ENCODE measurements around the gene PRDM8. TPM values are rescaled to one million over a fixed set of nuclear protein-coding genes. Genes with fewer than 3 reads are reported as not detected.

Gene PRDM8
- total and polyA plus RNA-seq, 2 experiments from 2014 or later, result 1.7 to 4.4 TPM

DNA sequence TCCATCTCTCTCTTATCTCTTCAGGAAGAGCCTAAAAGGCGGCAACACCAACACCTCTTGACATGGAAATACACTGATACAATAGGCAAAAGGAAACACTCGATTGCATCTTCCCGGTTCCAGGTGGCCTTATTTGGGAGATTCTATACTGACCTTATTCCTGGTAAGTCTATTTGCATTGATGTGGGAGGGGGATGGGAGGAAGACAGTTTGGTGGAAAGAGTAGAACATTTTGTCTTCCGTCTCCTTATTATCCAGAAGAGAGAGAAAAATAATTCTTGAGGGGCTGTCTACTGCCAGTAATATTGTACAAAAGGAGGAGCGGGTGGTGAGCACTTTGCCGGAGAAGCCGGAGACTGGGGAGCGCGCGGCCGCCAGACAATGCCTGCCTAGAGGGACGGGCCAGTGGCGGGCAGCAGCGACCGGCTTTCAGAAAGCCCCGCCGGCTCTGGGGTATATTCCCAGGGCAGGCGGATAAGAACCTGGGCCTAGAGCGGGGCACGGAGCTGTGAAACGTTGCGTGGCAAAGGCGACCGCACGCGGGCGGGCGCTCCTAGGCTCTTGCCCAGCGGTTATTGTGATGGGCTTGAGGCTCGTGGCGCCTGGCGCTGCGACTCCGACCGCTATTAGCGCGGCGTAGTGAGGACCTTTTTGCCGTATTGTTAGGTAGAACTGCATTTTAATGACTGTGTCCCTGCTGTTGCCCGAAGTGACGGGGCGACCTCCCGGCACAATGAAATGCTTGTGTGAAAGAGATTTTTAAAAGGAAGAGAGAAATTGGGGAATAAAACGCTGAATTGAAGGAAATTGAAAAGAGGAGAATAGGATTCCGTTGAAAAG, 518 bp downstream of the PRDM8 start:
- Histone ChIP-seq H3K9me3 (ENCODE audit: low read depth) (no peaks in the 10 kb centered on the region), H3K9me2 (ENCODE audit: insufficient read depth) (no peaks in the 10 kb centered on the region), H3F3A (ENCODE audit: insufficient read depth) (peaks cover under 1% of the 10 kb centered on the region; the same call in 1 of the 2 replicates), H3K27me3 (replicated peaks; ENCODE audit: insufficient read depth) (no peaks in the 10 kb centered on the region), H3K9ac (peak overlapping the region; percentile 60), H2AFZ (peak overlapping the region; percentile 70), H3K79me2 (ENCODE audit: insufficient read depth) (no peaks in the 10 kb centered on the region), H3K27ac (no peak overlapping the region), H3K36me3 (ENCODE audit: low read depth) (no peaks in the 10 kb centered on the region), H3K4me3 (peak overlapping the region; percentile 77), H3K4me2 (ENCODE audit: unreplicated experiment) (peak overlapping the region; percentile 92), H4K20me1 (ENCODE audit: insufficient read depth) (no peaks in the 10 kb centered on the region), H3K4me1 (ENCODE audit: insufficient read depth) (peaks cover 10% of the 10 kb centered on the region)
- TF ChIP-seq EZH2phosphoT487 (IDR thresholded peaks at IDR 0.05; ENCODE audit: insufficient read depth, low read depth) (no peak), EZH2 (IDR thresholded peaks at IDR 0.05; ENCODE audit: insufficient read depth, poor library complexity, severe bottlenecking) (no peak)
- peak; percentile 74 for DNase-seq
- WGBS, 2 experiments (ENCODE audit: low coverage in 1 of 2, low lambda C conversion rate in 2 of 2, missing lambda C conversion rate in 2 of 2), result 2 to 3% methylated on average over 43 to 45 of the region's 45 CpGs
- in situ Hi-C loops (cut with MboI), result no loop called here

DNA sequence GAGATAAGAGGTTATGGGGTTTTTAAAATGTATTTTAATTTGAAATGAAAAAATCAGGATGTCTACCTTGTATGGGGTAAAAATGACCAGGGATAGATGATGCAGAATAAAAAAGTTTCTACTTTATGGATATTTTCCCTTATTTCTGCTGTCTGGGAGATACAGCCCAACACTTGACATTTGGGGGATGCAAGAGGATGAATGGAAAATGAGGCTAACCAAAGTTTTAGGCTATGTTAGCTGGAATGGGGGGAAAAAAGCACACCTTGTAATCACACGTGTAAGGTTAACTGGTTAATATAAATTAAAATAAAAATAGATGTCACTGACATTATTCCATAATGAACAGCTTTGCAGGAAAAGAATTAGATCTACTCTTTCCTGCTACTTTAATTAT, 1.1 kb downstream of the PRDM8 start:
- peak overlapping the region; percentile 77 for H3K4me3 ChIP-seq
- peaks cover 5% of the 10 kb centered on the region; the same call in 1 of the 2 replicates for H3K4me1 ChIP-seq (ENCODE audit: insufficient read depth)
- no peaks in the 10 kb centered on the region for H3K36me3 ChIP-seq (ENCODE audit: low read depth)
- TF ChIP-seq EZH2 (IDR thresholded peaks at IDR 0.05; ENCODE audit: insufficient read depth, poor library complexity, severe bottlenecking) (no peak), EZH2phosphoT487 (IDR thresholded peaks at IDR 0.05; ENCODE audit: insufficient read depth, low read depth) (no peak)
- WGBS, 2 experiments (ENCODE audit: low coverage in 1 of 2, low lambda C conversion rate in 2 of 2, missing lambda C conversion rate in 2 of 2), result 92 to 93% methylated on average over 1 of the region's 1 CpG
- peak overlapping the region; percentile 60 for H3K9ac ChIP-seq
- no peak for DNase-seq
- no peaks in the 10 kb centered on the region for H3K9me3 ChIP-seq (ENCODE audit: low read depth)
- in situ Hi-C loops (cut with MboI), result no loop called here
- no peak overlapping the region for H3K27ac ChIP-seq
- no peaks in the 10 kb centered on the region for H4K20me1 ChIP-seq (ENCODE audit: insufficient read depth)
- peak overlapping the region; percentile 70 for H2AFZ ChIP-seq
- H3K4me2 ChIP-seq (ENCODE audit: unreplicated experiment), result peak overlapping the region; percentile 92
- no peaks in the 10 kb centered on the region for H3K27me3 ChIP-seq (replicated peaks; ENCODE audit: insufficient read depth)
- no peaks in the 10 kb centered on the region for H3K9me2 ChIP-seq (ENCODE audit: insufficient read depth)
- no peaks in the 10 kb centered on the region for H3F3A ChIP-seq (ENCODE audit: insufficient read depth)
- no peaks in the 10 kb centered on the region for H3K79me2 ChIP-seq (ENCODE audit: insufficient read depth)

- H3K27ac ChIP-seq, result no peak overlapping the region
- H3K9me2 ChIP-seq (ENCODE audit: insufficient read depth), result no peaks in the 10 kb centered on the region
- TF ChIP-seq EZH2 (IDR thresholded peaks at IDR 0.05; ENCODE audit: insufficient read depth, poor library complexity, severe bottlenecking), result no peak
- no peak for TF ChIP-seq EZH2phosphoT487 (IDR thresholded peaks at IDR 0.05; ENCODE audit: insufficient read depth, low read depth)
- no peaks in the 10 kb centered on the region for H3K27me3 ChIP-seq (replicated peaks; ENCODE audit: insufficient read depth)
- H3K9me3 ChIP-seq (ENCODE audit: low read depth), result no peaks in the 10 kb centered on the region
- in situ Hi-C loops (cut with MboI), result no loop called here
- 97 to 98% methylated on average over 8 of the region's 8 CpGs for WGBS, 2 experiments (ENCODE audit: low coverage in 1 of 2, low lambda C conversion rate in 2 of 2, missing lambda C conversion rate in 2 of 2)
- DNase-seq, result no peak
- 0 out of 2 replicates have a peak, but pooled peaks cover 4% of the 10 kb centered on the region for H3F3A ChIP-seq (ENCODE audit: insufficient read depth)
- no peak overlapping the region for H3K4me3 ChIP-seq
- H3K79me2 ChIP-seq (ENCODE audit: insufficient read depth), result no peaks in the 10 kb centered on the region
- no peak overlapping the region for H3K9ac ChIP-seq
- H4K20me1 ChIP-seq (ENCODE audit: insufficient read depth), result no peaks in the 10 kb centered on the region
- H3K36me3 ChIP-seq (ENCODE audit: low read depth), result no peaks in the 10 kb centered on the region
- no peak overlapping the region for H2AFZ ChIP-seq
- peaks cover 3% of the 10 kb centered on the region; the same call in 1 of the 2 replicates for H3K4me1 ChIP-seq (ENCODE audit: insufficient read depth)
- no peak overlapping the region for H3K4me2 ChIP-seq (ENCODE audit: unreplicated experiment)
These were observed 1.8 kb downstream of the PRDM8 start for GRCh38 chr4:80199004-80199560.

- Histone ChIP-seq H4K20me1 (ENCODE audit: insufficient read depth) (no peaks in the 10 kb centered on the region), H3K4me3 (no peak overlapping the region), H3K4me1 (ENCODE audit: insufficient read depth) (peaks cover 3% of the 10 kb centered on the region; the same call in 1 of the 2 replicates), H3K9me3 (ENCODE audit: low read depth) (no peaks in the 10 kb centered on the region), H3K9me2 (ENCODE audit: insufficient read depth) (no peaks in the 10 kb centered on the region), H3K27me3 (replicated peaks; ENCODE audit: insufficient read depth) (no peaks in the 10 kb centered on the region), H2AFZ (no peak overlapping the region), H3K4me2 (ENCODE audit: unreplicated experiment) (no peak overlapping the region), H3K79me2 (ENCODE audit: insufficient read depth) (no peaks in the 10 kb centered on the region), H3F3A (ENCODE audit: insufficient read depth) (0 out of 2 replicates have a peak, but pooled peaks cover 9% of the 10 kb centered on the region), H3K9ac (no peak overlapping the region), H3K27ac (no peak overlapping the region), H3K36me3 (ENCODE audit: low read depth) (no peaks in the 10 kb centered on the region)
- TF ChIP-seq EZH2phosphoT487 (IDR thresholded peaks at IDR 0.05; ENCODE audit: insufficient read depth, low read depth), result no peak
- TF ChIP-seq EZH2 (IDR thresholded peaks at IDR 0.05; ENCODE audit: insufficient read depth, poor library complexity, severe bottlenecking), result no peak
- WGBS, 2 experiments (ENCODE audit: low coverage in 1 of 2, low lambda C conversion rate in 2 of 2, missing lambda C conversion rate in 2 of 2), result 98 to 99% methylated on average over 6 of the region's 6 CpGs
- in situ Hi-C loops (cut with MboI), result loop anchor here (25.0 kb wide), 1 partner anchor 1263 kb away; the partner anchor contains the start of gene PAQR3
- no peak for DNase-seq
These were observed 2.6 kb downstream of the PRDM8 start for GRCh38 chr4:80199947-80200346.

Measured in GM23248 (cell line).